NT2/D1 (cell line): Measurements from ENCODE around the gene ENDOD1.

ENCODE experiments used
- YY1 ChIP-seq: IDR thresholded peaks from 2 replicates; pipeline ENCODE4 v1.6.1; 2011; ENCODE audit not compliant: insufficient read length, insufficient read depth
- ZNF274 ChIP-seq: IDR thresholded peaks from 2 replicates; pipeline ENCODE4 v1.6.1; 2011; ENCODE audit warnings: mild to moderate bottlenecking, low read depth, low read length

DNA sequence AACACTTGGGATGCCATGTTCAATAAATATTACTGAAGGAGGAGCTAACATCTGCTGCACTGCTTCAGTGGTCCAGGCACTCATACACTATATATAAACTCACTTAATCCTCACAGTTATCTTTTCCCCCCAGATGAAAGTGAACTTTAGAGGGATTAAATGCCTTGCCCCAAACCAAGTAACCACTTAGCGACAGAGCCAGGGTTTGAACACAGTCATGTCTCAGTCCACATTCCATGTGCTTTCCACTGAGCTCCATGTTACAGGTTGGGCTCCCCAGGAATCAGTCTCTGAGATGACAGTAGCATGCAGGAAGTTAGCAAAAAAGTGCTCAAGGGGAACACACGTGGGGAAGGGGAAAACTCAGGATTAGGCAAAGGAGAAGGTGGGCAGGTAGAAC is 59.3 kb downstream of the ENDOD1 start:
- TF ChIP-seq ZNF274 (no peak), YY1 (no peak)
